Upper lobe of left lung (tissue), 4 donors: Measurements from ENCODE around the gene WDR75.

Source experiments
- CTCF ChIP-seq, 6 experiments: fragments of 450-650 bp in 4 of 6; fragments of 200-600 bp in 2 of 6; sonication (generic) in 2 of 6; IDR thresholded peaks; one replicate each; pipeline ENCODE4 v1.5.1; 2016 to 2019; ENCODE audit warnings: antibody characterized with exemption in 6 of 6
- EP300 ChIP-seq, 4 donors: sonication (generic); formaldehyde crosslinking; IDR thresholded peaks; one replicate each; pipeline ENCODE4 v1.5.1; 2017; ENCODE audit warnings: antibody characterized with exemption in 4 of 4, control low read depth in 2 of 4

GRCh38 chr2:189486237-189486770, 45.0 kb downstream of the WDR75 start:
- TF ChIP-seq CTCF (IDR thresholded peaks at IDR 0.05), result no peak
- TF ChIP-seq EP300 (IDR thresholded peaks at IDR 0.05), result no peak
